Fibroblast of pulmonary artery (primary cell): Measurements from ENCODE around the gene HS3ST4.

Experiments
- DNase-seq: peaks from one replicate; pipeline ENCODE4 v3.0.0-alpha.2; 2010; ENCODE audit warnings: low read depth
- H3K4me3 ChIP-seq: replicated peaks from 2 replicates; pipeline ENCODE4 v1.5.1; 2011; ENCODE audit warnings: low read depth, mild to moderate bottlenecking, control low read depth, low read length, moderate library complexity
- CTCF ChIP-seq: IDR thresholded peaks from 2 replicates; pipeline ENCODE4 v1.5.1; 2011; ENCODE audit warnings: mild to moderate bottlenecking, control low read depth, low read length, inconsistent platforms; ENCODE audit errors: missing control alignments

The HS3ST4 gene

GRCh38 chr16:25786748-25787147 is 95.0 kb downstream of the HS3ST4 start:
- H3K4me3 ChIP-seq = no peak overlapping the region
- no peak for DNase-seq
- no peak for TF ChIP-seq CTCF

GRCh38 chr16:25788637-25789036 is 96.9 kb downstream of the HS3ST4 start:
- H3K4me3 ChIP-seq = no peak overlapping the region
- DNase-seq = no peak
- TF ChIP-seq CTCF = no peak

GRCh38 chr16:25796239-25796638 is 104.5 kb downstream of the HS3ST4 start:
- DNase-seq = no peak
- TF ChIP-seq CTCF = no peak
- no peak overlapping the region for H3K4me3 ChIP-seq

- TF ChIP-seq CTCF = no peak
- no peak for DNase-seq
- H3K4me3 ChIP-seq = no peak overlapping the region
Measured at GRCh38 chr16:25798065-25798464, 106.3 kb downstream of the HS3ST4 start.

- H3K4me3 ChIP-seq = no peak overlapping the region
- TF ChIP-seq CTCF = no peak
- DNase-seq = no peak
Measured at GRCh38 chr16:25799816-25800215, 108.1 kb downstream of the HS3ST4 start.

- H3K4me3 ChIP-seq = no peak overlapping the region
- no peak for TF ChIP-seq CTCF
- DNase-seq = no peak
Measured at GRCh38 chr16:25812215-25812614, 120.5 kb downstream of the HS3ST4 start.

- no peak overlapping the region for H3K4me3 ChIP-seq
- no peak for DNase-seq
- TF ChIP-seq CTCF = no peak
Measured at GRCh38 chr16:25817295-25817694, 125.5 kb downstream of the HS3ST4 start.
